ENCODE data around the gene ARHGAP15.
"Not testable (repeated sequence)": the region's sequence is repeated elsewhere in the genome, so short reads cannot be mapped to it uniquely, and the experiment has no call there.

Gene ARHGAP15

GRCh38 chr2:143128681-143129580 is at the start of gene ARHGAP15:
TSS of gene ARHGAP15 (plus strand) at chr2:143129419.
- peak; percentile 94 to 96 for DNase-seq

- DNase-seq, result no peak
Observed at GRCh38 chr2:143081616-143082015, 47.6 kb upstream of the ARHGAP15 start.

GRCh38 chr2:143083636-143084035 is 45.6 kb upstream of the ARHGAP15 start:
- peak; percentile 23 to 43 for DNase-seq

- no peak for DNase-seq
Observed at GRCh38 chr2:143084462-143084861, 44.8 kb upstream of the ARHGAP15 start.

GRCh38 chr2:143085125-143085784 is 44.0 kb upstream of the ARHGAP15 start:
- no peak for DNase-seq

GRCh38 chr2:143087033-143087432 is 42.2 kb upstream of the ARHGAP15 start:
- DNase-seq, result no peak

GRCh38 chr2:143088388-143088787 is 40.8 kb upstream of the ARHGAP15 start:
- peak; percentile 57 to 67 for DNase-seq

GRCh38 chr2:143089520-143089919 is 39.7 kb upstream of the ARHGAP15 start:
- not testable (repeated sequence) for DNase-seq

GRCh38 chr2:143110758-143111428 is 18.3 kb upstream of the ARHGAP15 start:
- peak; percentile 51 to 55 for DNase-seq

GRCh38 chr2:143117225-143117624 is 12.0 kb upstream of the ARHGAP15 start:
- no peak for DNase-seq

GRCh38 chr2:143121079-143121478 is 8.1 kb upstream of the ARHGAP15 start:
- DNase-seq, result peak; percentile 12 to 29

GRCh38 chr2:143121957-143122356 is 7.3 kb upstream of the ARHGAP15 start:
- peak; percentile 34 to 45 for DNase-seq

- DNase-seq, result no peak
Observed at GRCh38 chr2:143123911-143124310, 5.3 kb upstream of the ARHGAP15 start.

- DNase-seq, result peak in 1 of 2 experiments; percentile 9
Observed at GRCh38 chr2:143124445-143124844, 4.8 kb upstream of the ARHGAP15 start.

GRCh38 chr2:143125717-143126116 is 3.5 kb upstream of the ARHGAP15 start:
- no peak for DNase-seq

- DNase-seq, result peak; percentile 28 to 53
Observed at GRCh38 chr2:143132355-143132754, 3.1 kb downstream of the ARHGAP15 start.

GRCh38 chr2:143133783-143134182 is 4.6 kb downstream of the ARHGAP15 start:
- DNase-seq, result no peak

- no peak for DNase-seq
Observed at GRCh38 chr2:143138292-143138691, 9.1 kb downstream of the ARHGAP15 start.

- no peak for DNase-seq
Observed at GRCh38 chr2:143139835-143140393, 10.7 kb downstream of the ARHGAP15 start.

GRCh38 chr2:143140864-143141661 is 11.8 kb downstream of the ARHGAP15 start:
- peak; percentile 51 to 59 for DNase-seq

- DNase-seq, result no peak
Observed at GRCh38 chr2:143142598-143142997, 13.4 kb downstream of the ARHGAP15 start.

- no peak for DNase-seq
Observed at GRCh38 chr2:143144813-143145455, 15.7 kb downstream of the ARHGAP15 start.
